SW 1271 (cell line): Measurements from ENCODE around the gene BTBD9.

Source experiments
- DNase-seq, 2 experiments: peaks; one replicate each; lab custom pipeline; 2025; lab: John Stamatoyannopoulos, UW

The BTBD9 gene

GRCh38 chr6:38481211-38481836, 158.4 kb downstream of the BTBD9 start:
- no peak for DNase-seq

- DNase-seq: no peak
Measured at GRCh38 chr6:38480036-38480435, 159.7 kb downstream of the BTBD9 start.

DNA sequence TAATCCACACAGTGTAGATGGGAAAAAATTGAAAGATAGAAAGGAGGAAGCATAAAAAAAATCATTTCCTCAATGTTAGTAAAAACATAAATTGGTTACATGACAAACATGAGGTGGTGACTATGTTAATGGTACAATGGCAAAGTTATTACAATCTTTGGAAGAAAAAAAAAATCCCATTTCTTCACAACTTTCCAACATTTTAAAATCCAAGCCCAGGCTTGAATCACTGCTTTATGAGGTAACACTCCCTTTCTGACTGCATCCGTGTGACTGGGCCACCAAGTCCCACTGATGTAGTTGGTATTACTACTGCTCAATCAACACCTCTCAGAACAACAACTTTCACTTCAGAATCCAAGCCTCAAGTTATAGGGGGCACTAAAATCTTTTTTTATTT, 160.4 kb downstream of the BTBD9 start:
- no peak for DNase-seq

DNA sequence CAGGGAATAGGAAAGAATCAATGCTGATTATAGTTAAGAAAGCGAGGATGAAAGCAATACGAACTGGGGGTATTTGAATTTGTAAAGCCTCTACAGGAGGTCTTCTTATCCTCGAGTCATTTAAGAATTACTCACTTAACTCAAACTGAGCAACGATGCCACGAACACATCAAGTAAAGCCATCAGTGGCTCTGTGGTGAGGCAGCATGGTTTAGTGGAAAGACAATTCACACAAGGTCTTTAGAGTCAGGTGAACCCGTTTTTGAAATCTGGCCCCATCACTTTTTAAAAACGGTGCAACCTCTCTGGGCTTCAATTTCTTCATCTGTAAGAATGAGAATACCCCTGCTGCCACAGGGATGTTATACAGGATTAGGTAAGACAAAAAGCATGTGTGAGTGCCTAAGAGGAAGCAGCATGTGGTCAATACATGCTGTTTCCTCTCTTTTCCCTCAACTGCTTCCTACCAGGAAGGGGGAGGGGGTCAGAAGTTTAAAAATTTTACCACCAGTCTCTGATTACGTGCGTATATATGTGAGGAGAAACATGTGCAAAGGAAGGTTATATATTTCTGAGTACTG, 162.0 kb downstream of the BTBD9 start:
- DNase-seq: no peak

DNA sequence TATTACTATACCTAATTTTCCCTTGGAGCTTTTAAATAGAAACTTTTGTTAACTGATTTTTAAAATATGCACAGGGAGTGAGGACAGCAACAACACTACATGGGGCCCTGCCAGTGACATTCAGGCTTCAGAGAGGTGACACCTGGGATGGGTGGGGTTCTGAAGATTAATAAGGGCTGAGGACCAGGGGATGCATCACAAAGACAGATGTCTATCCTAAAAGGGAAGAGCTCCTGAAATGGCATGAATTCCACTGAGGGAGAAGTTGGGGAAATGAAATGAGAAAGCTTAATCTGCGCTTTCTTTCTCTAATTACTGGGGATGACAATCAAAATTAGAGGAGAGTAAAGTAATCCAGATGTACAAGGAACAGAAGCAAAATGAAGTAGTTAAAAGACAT, 162.8 kb downstream of the BTBD9 start:
- no peak for DNase-seq

- no peak for DNase-seq
Measured at GRCh38 chr6:38476141-38476540, 163.6 kb downstream of the BTBD9 start.

GRCh38 chr6:38470548-38470947, 169.2 kb downstream of the BTBD9 start:
- DNase-seq: no peak

GRCh38 chr6:38467566-38467965, 172.2 kb downstream of the BTBD9 start:
- no peak for DNase-seq

DNA sequence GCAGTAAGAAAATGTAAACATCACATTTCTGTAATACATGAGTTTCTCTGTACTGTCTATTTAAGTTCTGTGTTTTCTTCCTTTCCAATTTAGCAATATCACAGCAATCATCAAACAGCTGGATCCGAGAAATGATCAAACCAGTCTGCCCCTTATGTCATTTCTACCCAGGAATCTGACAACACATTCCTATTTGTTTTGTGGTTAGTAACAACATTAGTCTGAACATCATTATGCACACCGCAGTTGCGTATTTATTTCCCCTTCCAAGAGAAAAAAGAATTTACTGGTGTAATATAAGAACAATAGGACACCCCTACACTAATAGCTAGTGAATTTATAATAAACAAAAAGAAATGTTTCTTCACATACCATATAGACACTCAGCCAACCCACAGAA, 179.5 kb downstream of the BTBD9 start:
- DNase-seq: peak in 1 of 2 experiments; percentile 2

- DNase-seq: no peak
Measured at GRCh38 chr6:38459291-38459690, 180.4 kb downstream of the BTBD9 start.

GRCh38 chr6:38453861-38454260, 185.9 kb downstream of the BTBD9 start:
- no peak for DNase-seq

DNA sequence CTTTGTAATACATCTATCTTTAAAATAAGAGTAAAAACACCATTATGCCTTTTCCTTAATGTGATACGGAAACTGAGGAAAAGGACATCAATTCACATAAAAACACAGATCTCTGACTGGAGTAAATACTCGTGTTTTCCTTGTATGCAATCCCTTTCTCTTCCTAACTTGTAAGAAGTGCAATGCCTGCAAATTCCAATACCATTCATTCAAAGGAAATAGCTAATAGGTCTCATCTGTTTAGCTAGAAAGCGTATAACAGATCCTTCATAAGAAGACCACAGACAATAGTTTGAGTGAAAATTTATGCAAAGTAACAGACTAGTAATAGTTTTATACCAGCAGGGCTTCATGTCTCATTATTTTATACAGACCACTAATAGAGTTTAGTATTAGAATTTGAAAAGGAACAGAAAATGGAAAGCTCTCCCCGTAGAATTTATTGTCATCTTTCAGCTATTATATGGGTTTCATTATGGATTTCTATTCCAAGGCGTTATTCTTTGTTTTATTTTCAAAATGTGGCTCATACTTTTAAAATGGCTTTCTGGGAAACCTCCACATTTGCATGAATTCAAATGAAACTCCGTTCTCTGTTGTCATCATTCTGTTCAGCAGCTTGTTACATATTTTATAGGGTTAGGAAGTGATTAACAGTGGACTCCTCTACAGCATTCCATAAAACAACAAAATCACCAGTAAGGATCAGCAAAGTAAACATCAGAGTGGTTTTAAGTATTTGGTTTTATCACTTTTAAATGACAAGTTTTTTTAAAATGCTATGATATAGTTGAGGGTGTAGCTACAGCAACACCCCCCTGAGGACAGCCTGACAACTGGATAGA, 186.7 kb downstream of the BTBD9 start:
- DNase-seq: no peak

GRCh38 chr6:38450717-38451116, 189.0 kb downstream of the BTBD9 start:
- DNase-seq: no peak

GRCh38 chr6:38445925-38446324, 193.8 kb downstream of the BTBD9 start:
- no peak for DNase-seq

GRCh38 chr6:38445336-38445735, 194.4 kb downstream of the BTBD9 start:
- DNase-seq: no peak

- no peak for DNase-seq
Measured at GRCh38 chr6:38443352-38444144, 196.2 kb downstream of the BTBD9 start.

- no peak for DNase-seq
Measured at GRCh38 chr6:38438097-38438496, 201.6 kb downstream of the BTBD9 start.

GRCh38 chr6:38436726-38437465, 202.8 kb downstream of the BTBD9 start:
- peak in 1 of 2 experiments; percentile 58 for DNase-seq

- DNase-seq: no peak
Measured at GRCh38 chr6:38435330-38435729, 204.4 kb downstream of the BTBD9 start.

- DNase-seq: no peak
Measured at GRCh38 chr6:38434051-38434450, 205.7 kb downstream of the BTBD9 start.

GRCh38 chr6:38432479-38432878, 207.2 kb downstream of the BTBD9 start:
- DNase-seq: no peak

DNA sequence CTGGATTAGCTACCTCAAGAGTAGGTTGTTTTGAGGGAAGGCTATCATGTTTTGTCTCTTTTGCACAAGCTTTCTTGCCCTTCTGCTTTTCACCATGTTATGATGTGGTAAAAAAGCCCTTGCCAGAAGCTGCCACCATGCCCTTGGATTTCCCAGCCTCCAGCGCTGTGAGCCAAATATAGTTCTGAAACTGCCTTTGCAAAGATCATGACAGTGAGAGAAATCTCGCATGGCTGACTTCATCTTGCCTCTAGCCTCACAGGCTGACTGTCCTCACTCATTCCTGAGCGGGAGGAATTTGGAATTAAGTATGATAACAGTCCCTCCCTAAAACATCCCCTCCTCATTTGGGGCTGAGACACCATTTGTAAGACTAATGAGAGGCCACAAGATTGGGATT, 207.7 kb downstream of the BTBD9 start:
- DNase-seq: no peak
